Stimulated activated CD4-positive, alpha-beta T cell treated with anti-CD3 and anti-CD28 coated beads, Interleukin-4, amount 100 ng/mL, for 1 hour (primary cell): ENCODE results near the gene KRTAP13-4.

Experiments used
- DNase-seq: peaks from one replicate; pipeline ENCODE4 v3.0.0-alpha.2; 2020

Gene KRTAP13-4, protein sequence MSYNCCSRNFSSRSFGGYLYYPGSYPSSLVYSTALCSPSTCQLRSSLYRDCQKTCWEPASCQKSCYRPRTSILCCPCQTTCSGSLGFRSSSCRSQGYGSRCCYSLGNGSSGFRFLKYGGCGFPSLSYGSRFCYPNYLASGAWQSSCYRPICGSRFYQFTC

DNA sequence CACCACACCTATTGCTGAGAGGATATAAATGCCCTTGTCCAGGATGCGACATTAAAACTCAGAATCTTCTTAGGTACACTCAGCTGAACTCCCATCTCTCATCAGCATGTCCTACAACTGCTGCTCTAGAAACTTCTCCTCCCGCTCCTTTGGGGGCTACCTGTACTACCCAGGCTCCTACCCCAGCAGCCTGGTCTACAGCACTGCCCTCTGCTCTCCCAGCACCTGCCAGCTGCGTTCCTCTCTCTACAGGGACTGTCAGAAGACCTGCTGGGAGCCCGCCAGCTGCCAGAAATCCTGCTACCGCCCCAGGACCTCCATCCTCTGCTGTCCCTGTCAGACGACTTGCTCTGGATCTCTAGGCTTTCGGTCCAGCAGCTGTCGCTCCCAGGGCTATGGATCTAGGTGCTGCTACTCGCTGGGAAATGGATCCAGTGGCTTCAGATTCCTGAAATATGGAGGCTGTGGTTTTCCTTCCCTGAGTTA is at the start of gene KRTAP13-4:
Gene KRTAP13-4 (plus strand): TSS at position 51 of the 486 bp plus-strand sequence. CDS start 56 bp downstream, at position 107.
- DNase-seq = no peak

DNA sequence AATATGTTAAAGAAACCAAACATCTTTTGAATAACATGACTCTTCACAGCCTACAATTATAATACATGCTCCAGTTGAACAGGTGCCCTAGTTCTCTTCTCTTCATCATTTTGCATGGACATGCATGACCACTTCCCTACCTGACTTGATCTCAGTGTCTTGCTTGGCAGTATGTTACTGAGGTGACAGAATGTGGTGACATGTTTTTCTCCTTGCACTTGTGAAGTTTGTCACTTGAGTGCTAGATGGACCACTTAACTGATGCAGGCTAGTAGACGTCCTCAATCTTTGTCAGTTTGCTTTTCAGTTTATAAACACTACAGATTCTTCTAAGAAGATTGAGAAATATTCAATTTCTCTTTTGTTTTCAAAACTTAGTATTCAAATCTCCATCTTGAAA is 47.8 kb upstream of the KRTAP13-4 start:
- no peak for DNase-seq

DNA sequence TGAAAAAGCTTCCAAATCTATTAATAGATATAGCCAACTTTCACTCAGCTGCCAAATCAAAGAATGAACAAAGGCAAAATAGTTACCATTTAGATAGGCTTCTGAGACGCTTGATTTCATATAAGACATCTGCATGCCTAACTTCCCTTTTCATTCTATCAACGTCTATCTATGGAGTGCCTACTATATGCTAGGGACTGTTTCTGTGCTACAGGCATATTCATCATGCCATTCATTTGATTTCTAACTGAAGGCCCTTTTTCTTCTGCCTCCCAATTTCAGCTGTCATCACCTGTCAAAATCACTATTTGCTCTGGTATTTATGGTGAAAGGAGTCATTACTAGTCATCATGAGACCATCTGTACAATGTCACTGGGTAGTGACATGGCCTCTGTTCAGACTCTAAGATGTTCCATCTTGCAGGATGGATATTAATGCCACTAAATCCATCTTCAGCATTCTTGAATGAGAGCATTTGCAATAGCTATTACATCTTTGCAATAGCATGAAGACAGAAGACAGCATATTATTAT is 38.5 kb upstream of the KRTAP13-4 start:
- DNase-seq = no peak

GRCh38 chr21:30395731-30396130 is 34.3 kb upstream of the KRTAP13-4 start, which contains the start of gene KRTAP13-1:
Gene KRTAP13-1 (plus strand): TSS chr21:30396031. CDS start chr21:30396087, 56 bp downstream.
- no peak for DNase-seq

DNA sequence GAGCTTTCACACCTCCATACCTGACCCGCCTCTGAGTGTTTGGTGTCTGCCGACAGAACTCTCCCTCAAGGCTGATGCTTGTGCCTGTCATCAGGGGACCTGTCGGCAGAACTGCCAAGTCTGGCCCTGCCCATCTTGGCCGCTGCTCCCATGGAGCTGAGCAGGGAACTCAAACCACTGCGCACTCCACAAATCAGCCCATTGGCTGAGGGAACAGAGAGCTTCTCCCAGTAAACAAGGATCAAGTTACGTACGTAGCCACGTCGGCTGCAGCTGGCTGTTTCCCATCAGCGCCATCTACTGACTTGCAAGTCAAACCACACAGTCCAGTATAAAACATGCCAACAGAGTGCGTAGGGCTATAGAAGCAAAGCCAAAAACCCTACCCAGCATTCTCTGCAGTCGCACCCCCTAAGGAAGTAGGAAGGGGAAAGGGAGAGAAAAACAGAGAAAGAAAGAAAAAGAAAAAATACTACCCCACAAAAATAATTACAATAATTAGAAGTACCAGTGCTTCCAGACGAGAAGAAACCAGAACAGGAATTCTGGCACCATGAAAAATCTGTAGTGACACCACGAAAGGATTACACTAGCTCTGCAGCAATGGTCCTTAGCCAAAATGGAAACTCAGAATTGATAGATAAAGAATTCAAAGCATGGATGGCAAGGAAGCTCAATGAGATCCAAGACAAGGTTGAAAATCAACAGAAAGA is 21.1 kb upstream of the KRTAP13-4 start:
- no peak for DNase-seq

- no peak for DNase-seq
Measured at GRCh38 chr21:30415993-30416392, 14.0 kb upstream of the KRTAP13-4 start.

DNA sequence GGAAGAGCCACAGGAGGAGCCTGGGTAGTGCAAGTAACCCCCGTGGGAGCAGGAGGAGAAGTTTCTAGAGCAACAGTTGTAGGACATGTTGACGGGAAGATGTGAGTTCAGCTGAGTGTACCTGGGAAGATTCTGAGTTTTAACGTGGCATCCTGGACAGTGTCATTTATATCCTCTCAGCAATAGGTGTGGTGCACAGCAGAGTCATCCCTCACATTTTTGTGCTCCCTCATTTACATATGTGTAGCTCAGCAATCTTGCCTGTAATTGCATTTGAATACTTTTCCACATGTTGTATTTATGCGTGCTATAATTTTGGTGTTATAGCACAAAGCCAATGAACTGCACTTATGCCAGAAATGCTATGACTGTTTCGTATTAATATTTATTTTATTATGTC is 4.2 kb upstream of the KRTAP13-4 start, which contains the start of gene KRTAP13-3:
Gene KRTAP13-3 (minus strand): TSS at position 101 of the 400 bp plus-strand sequence. CDS start 14 bp downstream, at position 87.
- DNase-seq = no peak

DNA sequence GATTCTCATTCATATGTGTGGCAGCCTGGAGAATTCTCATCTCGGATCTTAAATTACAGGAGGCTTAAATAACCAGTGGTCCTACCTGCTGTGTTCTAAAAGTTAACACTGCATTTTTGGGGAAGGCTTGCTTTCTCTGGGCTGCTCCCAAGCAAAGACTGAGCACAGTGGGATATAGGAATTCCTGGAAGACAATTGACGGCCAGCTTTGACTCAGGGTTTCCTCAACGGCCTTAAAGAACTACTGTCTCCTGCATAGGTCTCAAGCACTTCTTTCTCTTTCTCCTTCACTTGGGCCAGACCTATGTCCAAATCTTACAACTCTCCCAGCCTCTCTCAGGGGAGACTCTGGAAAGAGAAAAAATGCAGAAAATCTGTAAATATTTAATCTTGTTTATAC is 3.3 kb upstream of the KRTAP13-4 start:
- no peak for DNase-seq

DNA sequence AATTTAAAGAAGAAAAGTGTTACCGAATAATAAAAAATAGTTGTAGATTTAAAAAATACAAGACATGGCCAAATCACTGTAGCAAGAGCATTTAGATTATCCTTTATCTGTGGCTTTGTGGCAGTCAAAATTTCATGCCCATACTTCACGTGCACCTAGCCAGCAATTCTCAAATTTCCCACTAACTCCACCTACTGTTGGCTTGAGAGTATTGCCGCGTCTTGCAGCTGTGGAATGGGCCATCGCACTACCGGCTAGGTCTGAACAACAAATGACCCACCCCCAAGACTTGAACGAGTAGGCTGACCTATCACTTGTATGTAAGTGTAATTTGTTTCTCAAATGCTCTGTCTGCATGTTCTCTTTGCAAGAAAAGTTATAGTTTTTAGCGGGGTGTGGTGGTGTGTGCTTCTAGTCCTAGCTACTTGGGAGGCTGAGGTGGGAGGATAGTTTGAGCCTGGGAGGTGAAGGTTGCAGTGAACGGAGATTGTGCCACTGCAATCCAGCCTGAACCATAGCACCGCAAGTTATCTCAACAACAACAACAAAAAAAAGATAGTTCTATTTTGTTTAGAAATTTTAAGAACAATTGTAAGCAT is 4.1 kb downstream of the KRTAP13-4 start:
- DNase-seq = peak; percentile 13

GRCh38 chr21:30437010-30437565 is 7.1 kb downstream of the KRTAP13-4 start:
- no peak for DNase-seq

DNA sequence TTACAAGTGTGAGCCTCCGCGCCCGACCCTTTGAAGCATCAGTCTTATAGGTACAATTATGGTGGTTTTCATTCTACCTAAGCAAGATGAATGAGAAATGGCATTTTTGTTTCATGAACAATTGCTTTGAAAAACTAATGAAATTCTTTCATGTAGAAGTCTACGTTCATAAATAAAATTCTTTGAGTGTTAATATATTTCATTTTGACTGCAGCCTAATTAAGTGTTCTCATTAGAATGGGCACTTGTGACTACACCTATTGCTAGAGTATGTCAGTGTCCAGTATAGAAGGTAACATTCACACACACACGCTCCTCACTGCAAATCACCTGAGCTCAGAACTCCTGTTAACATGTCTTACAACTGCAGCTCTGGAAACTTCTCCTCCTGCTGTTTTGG is 10.0 kb downstream of the KRTAP13-4 start, which contains the start of gene KRTAP15-1:
Gene KRTAP15-1 (plus strand): TSS at position 301 of the 400 bp plus-strand sequence. CDS start 53 bp downstream, at position 354.
- no peak for DNase-seq

DNA sequence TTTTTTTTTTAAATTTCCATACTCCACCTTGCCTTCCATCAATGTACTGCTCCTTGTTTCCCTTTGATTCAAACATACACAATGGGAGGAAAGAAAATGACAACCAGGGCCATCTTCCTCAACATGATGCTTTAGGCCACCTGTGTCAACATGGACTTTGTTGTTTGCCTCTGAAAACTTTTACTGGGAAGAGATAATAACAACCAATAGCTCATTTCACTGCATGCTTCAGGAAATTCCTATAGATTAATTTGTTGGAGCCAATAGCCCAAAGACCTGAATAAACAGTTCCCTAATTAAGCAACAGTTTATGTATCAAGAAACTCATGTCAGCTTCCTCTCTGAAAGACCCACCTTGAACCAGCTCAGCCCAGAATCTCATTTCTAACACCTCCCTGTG is 13.2 kb downstream of the KRTAP13-4 start:
- no peak for DNase-seq

- DNase-seq = no peak
Measured at GRCh38 chr21:30444204-30444603, 14.2 kb downstream of the KRTAP13-4 start.

DNA sequence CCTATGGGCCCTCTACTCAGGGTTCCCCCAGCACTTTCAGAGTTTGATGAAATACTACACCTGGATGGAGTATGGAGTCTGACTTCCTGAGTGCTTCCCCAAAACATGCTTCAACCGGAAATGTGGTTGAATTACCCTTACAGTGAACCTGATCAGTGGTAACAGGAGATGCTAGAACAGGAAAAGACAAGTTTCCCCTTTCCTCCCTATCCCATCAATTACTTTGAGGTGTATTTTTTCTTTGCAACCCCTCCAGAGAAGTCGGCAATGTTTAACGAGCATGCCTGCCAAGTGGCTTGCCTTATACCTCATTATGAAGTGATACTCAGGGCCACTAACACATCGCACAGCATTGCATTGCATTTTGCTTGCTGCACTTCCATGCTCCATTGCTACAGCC is 17.0 kb downstream of the KRTAP13-4 start:
- no peak for DNase-seq

GRCh38 chr21:30448514-30448913 is 18.5 kb downstream of the KRTAP13-4 start:
- no peak for DNase-seq

- DNase-seq = no peak
Measured at GRCh38 chr21:30463713-30464112, 33.7 kb downstream of the KRTAP13-4 start.

GRCh38 chr21:30468900-30469714 is 39.1 kb downstream of the KRTAP13-4 start:
- no peak for DNase-seq

GRCh38 chr21:30478004-30478403 is 48.0 kb downstream of the KRTAP13-4 start:
- no peak for DNase-seq

DNA sequence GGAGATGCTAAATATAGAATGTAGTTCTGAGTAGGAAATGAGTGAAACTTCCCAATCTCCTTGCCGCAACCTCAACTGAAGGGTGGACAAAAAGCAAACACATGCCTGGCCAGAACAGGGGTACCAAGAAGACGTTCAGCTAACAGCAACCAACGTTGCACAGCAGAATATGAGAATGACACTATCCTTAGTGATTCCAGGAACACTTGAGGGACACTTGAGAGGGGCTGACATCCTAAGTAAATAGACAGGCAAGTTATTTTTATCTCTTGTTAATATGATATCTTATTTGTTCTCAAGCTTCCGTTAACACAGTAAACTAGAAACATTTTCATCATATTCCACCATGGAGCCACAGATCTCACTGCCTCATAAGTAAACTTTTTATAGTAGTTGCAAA is 49.2 kb downstream of the KRTAP13-4 start:
- no peak for DNase-seq

GRCh38 chr21:30480145-30480544 is 50.1 kb downstream of the KRTAP13-4 start, which contains the start of gene KRTAP19-1:
Gene KRTAP19-1 (minus strand): TSS chr21:30480367. CDS start chr21:30480317, 50 bp downstream.
- no peak for DNase-seq
